DOHH2 (cell line): ENCODE results near the gene OPN1SW.

ENCODE experiments used
- CTCF ChIP-seq: fragments of 200-600 bp; sonication (generic); IDR thresholded peaks from one replicate; pipeline ENCODE4 v1.5.1; 2014; ENCODE audit warnings: antibody characterized with exemption, mild to moderate bottlenecking, low read depth, low read length; ENCODE audit not compliant: poor library complexity, severe bottlenecking
- EZH2phosphoT487 ChIP-seq: fragments of 200-600 bp; sonication (generic); IDR thresholded peaks from 2 replicates; pipeline ENCODE4 v1.6.1; 2017; ENCODE audit warnings: borderline replicate concordance, mild to moderate bottlenecking, antibody characterized with exemption, low read length, moderate library complexity, mixed read lengths

DNA sequence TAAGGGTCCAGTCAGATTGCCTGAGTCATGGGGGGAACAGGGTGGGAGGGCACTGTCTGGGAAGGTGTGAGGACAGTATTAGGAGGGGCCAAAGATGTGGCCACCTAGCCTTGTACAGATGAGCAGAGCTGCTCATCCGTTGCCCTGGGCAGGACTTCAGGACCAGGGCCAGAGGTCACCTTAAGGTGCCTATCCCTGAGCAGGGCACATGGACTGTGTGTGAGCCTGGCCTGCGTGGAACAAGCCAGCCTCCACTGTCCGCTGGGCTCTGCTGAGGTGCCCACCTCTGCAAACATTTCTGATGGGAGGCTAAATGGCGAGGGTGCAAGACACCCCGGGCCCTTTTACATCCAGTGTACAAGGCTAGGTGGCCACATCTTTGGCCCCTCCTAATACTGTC lies 3.4 kb upstream of the OPN1SW start:
- TF ChIP-seq CTCF: no peak
- no peak for TF ChIP-seq EZH2phosphoT487
